Thoracic aorta (tissue), 2 donors: Measurements from ENCODE around the gene CREB5. TPM values are rescaled to one million over a fixed set of nuclear protein-coding genes. Genes with fewer than 3 reads are reported as not detected.

ENCODE experiments used
- ATAC-seq: fragments of 150-250 bp; one replicate; pipeline ENCODE4 v1.8.0; 2017; ENCODE audit warnings: low read depth; ENCODE audit not compliant: insufficient number of reproducible peaks, low FRiP score
- DNase-seq: peaks from one replicate; pipeline ENCODE4 v3.0.0-alpha.2; 2020; ENCODE audit warnings: low spot score
- H3K27ac ChIP-seq, 2 donors: fragments of 200-600 bp; sonication (generic); 1 replicate in 1 of 2; 2 replicates in 1 of 2; pipeline ENCODE4 v1.5.1; 2016; ENCODE audit warnings: mild to moderate bottlenecking in 2 of 2, moderate library complexity in 2 of 2
- H3K27me3 ChIP-seq: fragments of 200-600 bp; sonication (generic); replicated peaks from 2 replicates; pipeline ENCODE4 v1.6.0; 2016; ENCODE audit warnings: mild to moderate bottlenecking; ENCODE audit not compliant: insufficient read depth
- H3K36me3 ChIP-seq: fragments of 200-600 bp; sonication (generic); one replicate; pipeline ENCODE4 v1.5.1; 2016
- H3K4me1 ChIP-seq, 2 donors: fragments of 200-600 bp; sonication (generic); 1 replicate in 1 of 2; 2 replicates in 1 of 2; pipeline versions ENCODE4 v1.5.1 to v1.6.0; 2016; ENCODE audit warnings: low read depth in 2 of 2, mild to moderate bottlenecking in 1 of 2; ENCODE audit not compliant: control insufficient read depth in 1 of 2
- H3K4me3 ChIP-seq: fragments of 200-600 bp; sonication (generic); 2 replicates; pipeline ENCODE4 v1.5.1; 2016; ENCODE audit warnings: mild to moderate bottlenecking
- H3K9me3 ChIP-seq: fragments of 200-600 bp; sonication (generic); 2 replicates; pipeline ENCODE4 v1.5.1; 2016
- CTCF ChIP-seq: fragments of 200-600 bp; sonication (generic); IDR thresholded peaks from one replicate; pipeline ENCODE4 v1.5.1; 2019; ENCODE audit warnings: antibody characterized with exemption
- total RNA-seq, 2 donors: library from RNA; depleted of rRNA; stranded (reverse); fragments of >200 nt; gene quantifications; one replicate each; pipeline versions ENCODE4 v1.1.0 to v1.2.3, GENCODE V29; 2016

CREB5 gene
- total RNA-seq, 2 donors from 2014 or later, result 44.4 to 49.1 TPM

- no peaks in the 10 kb centered on the region for H3K9me3 ChIP-seq
- no peak for DNase-seq
- no peaks in the 10 kb centered on the region for H3K36me3 ChIP-seq
- no peak for ATAC-seq
- no peaks in the 10 kb centered on the region for H3K27me3 ChIP-seq
- no peak overlapping the region for H3K27ac ChIP-seq
- H3K4me1 ChIP-seq, result peaks cover 0 to 29% of the 10 kb centered on the region in 2 donors
- no peak overlapping the region for H3K4me3 ChIP-seq
- no peak for TF ChIP-seq CTCF
Measured at GRCh38 chr7:28750981-28751380, 338.7 kb downstream of the CREB5 start.

- DNase-seq, result no peak
- Histone ChIP-seq H3K27ac (no peak overlapping the region), H3K4me3 (no peak overlapping the region), H3K4me1 (peaks cover 0 to 7% of the 10 kb centered on the region in 2 donors), H3K36me3 (peaks cover 4% of the 10 kb centered on the region), H3K27me3 (no peaks in the 10 kb centered on the region), H3K9me3 (no peaks in the 10 kb centered on the region)
- TF ChIP-seq CTCF, result no peak
- no peak for ATAC-seq
Measured at GRCh38 chr7:28753613-28754012, 341.3 kb downstream of the CREB5 start.

- TF ChIP-seq CTCF, result no peak
- H3K4me3 ChIP-seq, result no peak overlapping the region
- no peaks in the 10 kb centered on the region for H3K9me3 ChIP-seq
- H3K36me3 ChIP-seq, result peaks cover 4% of the 10 kb centered on the region
- ATAC-seq, result no peak
- H3K27ac ChIP-seq, result no peak overlapping the region
- no peaks in the 10 kb centered on the region for H3K27me3 ChIP-seq
- peaks cover 0 to 4% of the 10 kb centered on the region in 2 donors for H3K4me1 ChIP-seq
- no peak for DNase-seq
Measured at GRCh38 chr7:28754027-28754426, 341.7 kb downstream of the CREB5 start.

DNA sequence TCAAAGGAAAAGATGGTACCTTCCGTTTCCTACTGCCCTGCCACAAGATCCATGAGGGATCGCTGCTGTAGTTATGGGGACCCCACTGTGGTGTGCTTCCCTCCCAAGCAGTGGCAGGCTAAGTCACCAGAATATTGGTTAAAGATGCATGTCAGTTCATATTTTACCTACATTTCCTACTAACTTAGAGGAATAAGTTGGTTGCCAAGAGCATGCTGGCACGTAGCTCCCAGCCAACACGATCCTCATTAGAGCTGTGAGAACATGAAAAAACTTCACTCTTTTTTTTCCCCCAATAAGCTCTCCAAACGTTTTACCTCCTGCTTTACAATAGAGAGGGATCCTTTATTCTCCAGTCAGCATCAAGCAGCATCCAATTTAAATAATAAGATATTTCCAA lies 342.1 kb downstream of the CREB5 start:
- H3K9me3 ChIP-seq, result no peaks in the 10 kb centered on the region
- H3K4me3 ChIP-seq, result no peak overlapping the region
- H3K4me1 ChIP-seq, result peaks cover 0 to 1% of the 10 kb centered on the region in 2 donors
- no peak overlapping the region for H3K27ac ChIP-seq
- H3K36me3 ChIP-seq, result peaks cover 4% of the 10 kb centered on the region
- no peaks in the 10 kb centered on the region for H3K27me3 ChIP-seq
- no peak for TF ChIP-seq CTCF
- ATAC-seq (no peak), DNase-seq (no peak)

DNA sequence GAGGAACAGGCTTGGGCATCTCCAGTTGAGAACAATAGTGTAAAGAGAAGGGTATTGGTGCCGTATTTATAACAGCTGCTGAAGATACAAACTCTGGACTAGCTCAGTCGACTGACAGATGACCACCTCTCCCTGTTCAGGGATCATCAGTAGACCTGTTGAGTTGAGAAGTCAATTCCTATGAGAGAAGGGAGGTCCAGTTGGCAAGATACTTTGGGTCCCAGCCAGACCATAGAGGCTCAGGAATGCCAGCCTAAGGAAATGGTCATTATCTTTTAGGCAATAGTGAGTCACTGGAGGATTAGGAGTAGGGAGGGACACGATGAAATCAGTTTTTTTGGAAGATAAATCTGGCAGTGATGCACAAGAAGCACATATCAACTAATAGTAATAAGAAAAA lies 342.9 kb downstream of the CREB5 start:
- DNase-seq (no peak), ATAC-seq (no peak)
- no peaks in the 10 kb centered on the region for H3K27me3 ChIP-seq
- TF ChIP-seq CTCF, result no peak
- H3K4me3 ChIP-seq, result no peak overlapping the region
- no peaks in the 10 kb centered on the region for H3K9me3 ChIP-seq
- no peaks in the 10 kb centered on the region for H3K4me1 ChIP-seq
- peaks cover 4% of the 10 kb centered on the region for H3K36me3 ChIP-seq
- H3K27ac ChIP-seq, result no peak overlapping the region
